SK-N-SH treated with all-trans-retinoic acid at 6 μM for 48 hours (cell line): ENCODE data around the gene RAMACL.

Source experiments
- ATAC-seq: fragments of 200-7000 bp; cut with Tn5 transposase; 3 replicates; pipeline ENCODE4 v1.9.1; 2020; ENCODE audit warnings: mild to moderate bottlenecking, moderate library complexity
- ARNTL ChIP-seq: fragments of 450-650 bp; formaldehyde crosslinking; IDR thresholded peaks from 2 replicates; pipeline ENCODE4 v1.5.0; 2020; ENCODE audit warnings: low read depth, mild to moderate bottlenecking, moderate library complexity, borderline replicate concordance
- BACH2 ChIP-seq: fragments of 250-450 bp; sonication (Bioruptor Pico); IDR thresholded peaks from 2 replicates; pipeline ENCODE4 v1.9.0; 2021; ENCODE audit warnings: mild to moderate bottlenecking, borderline replicate concordance
- CREB5 ChIP-seq: fragments of 250-450 bp; sonication (Bioruptor Pico); IDR thresholded peaks from 2 replicates; pipeline ENCODE4 v1.5.1; 2020; ENCODE audit warnings: low read depth, mild to moderate bottlenecking, moderate library complexity
- CSDC2 ChIP-seq: fragments of 250-450 bp; sonication (Bioruptor Pico); IDR thresholded peaks from 2 replicates; pipeline ENCODE4 v1.5.0; 2020; ENCODE audit warnings: mild to moderate bottlenecking, moderate library complexity
- ESRRG ChIP-seq: fragments of 250-450 bp; sonication (Bioruptor Pico); IDR thresholded peaks from 2 replicates; pipeline ENCODE4 v1.6.1; 2021; ENCODE audit warnings: mild to moderate bottlenecking
- GLIS3 ChIP-seq: fragments of 250-450 bp; sonication (Bioruptor Pico); IDR thresholded peaks from 2 replicates; pipeline ENCODE4 v1.5.0; 2020; ENCODE audit warnings: mild to moderate bottlenecking, moderate library complexity
- ISL1 ChIP-seq: fragments of 250-450 bp; sonication (Bioruptor Pico); IDR thresholded peaks from 2 replicates; pipeline ENCODE4 v2.1.2; 2022; ENCODE audit warnings: mild to moderate bottlenecking, moderate library complexity
- OSR1 ChIP-seq: fragments of 250-450 bp; sonication (Bioruptor Pico); IDR thresholded peaks from 2 replicates; pipeline ENCODE4 v1.8.0; 2022; ENCODE audit warnings: moderate library complexity, mild to moderate bottlenecking, inconsistent platforms
- RARB ChIP-seq: fragments of 250-450 bp; sonication (Bioruptor Pico); IDR thresholded peaks from 2 replicates; pipeline ENCODE4 v1.8.0; 2021; ENCODE audit warnings: mild to moderate bottlenecking, moderate library complexity
- SNAI2 ChIP-seq: fragments of 250-450 bp; sonication (Bioruptor Pico); IDR thresholded peaks from 2 replicates; pipeline ENCODE4 v1.5.0; 2020; ENCODE audit warnings: mild to moderate bottlenecking, moderate library complexity
- TCF4 ChIP-seq: fragments of 250-450 bp; sonication (Bioruptor Pico); IDR thresholded peaks from 2 replicates; pipeline ENCODE4 v1.8.0; 2021; ENCODE audit warnings: mild to moderate bottlenecking, moderate library complexity, borderline replicate concordance
- TOX ChIP-seq: fragments of 250-450 bp; sonication (Bioruptor Pico); IDR thresholded peaks from 2 replicates; pipeline ENCODE4 v1.8.0; 2021; ENCODE audit warnings: mild to moderate bottlenecking, moderate library complexity, borderline replicate concordance
- ZC3H10 ChIP-seq: fragments of 250-450 bp; sonication (Bioruptor Pico); IDR thresholded peaks from 2 replicates; pipeline ENCODE4 v1.5.1; 2021; ENCODE audit warnings: mild to moderate bottlenecking, moderate library complexity
- ZFP3 ChIP-seq: fragments of 250-450 bp; sonication (Bioruptor Pico); IDR thresholded peaks from 2 replicates; pipeline ENCODE4 v1.5.0; 2020; ENCODE audit warnings: mild to moderate bottlenecking, moderate library complexity
- ZFP30 ChIP-seq: fragments of 450-650 bp; formaldehyde crosslinking; IDR thresholded peaks from 2 replicates; pipeline ENCODE4 v1.5.0; 2022; ENCODE audit warnings: mild to moderate bottlenecking, moderate library complexity
- ZNF565 ChIP-seq: fragments of 450-650 bp; formaldehyde crosslinking; conservative IDR thresholded peaks from 2 replicates; pipeline ENCODE4 v1.5.0; 2020; ENCODE audit warnings: low read depth, mild to moderate bottlenecking, moderate library complexity
- ZNF70 ChIP-seq: fragments of 450-650 bp; formaldehyde crosslinking; IDR thresholded peaks from 2 replicates; pipeline ENCODE4 v1.5.0; 2020; ENCODE audit warnings: mild to moderate bottlenecking, moderate library complexity
- ZNF8 ChIP-seq: fragments of 450-650 bp; formaldehyde crosslinking; IDR thresholded peaks from 2 replicates; pipeline ENCODE4 v1.5.0; 2020; ENCODE audit warnings: mild to moderate bottlenecking, moderate library complexity
- TF ChIP-seq, protein P1 (sequence below): fragments of 250-450 bp; sonication (Bioruptor Pico); IDR thresholded peaks from 2 replicates; pipeline ENCODE4 v1.8.0; 2021; ENCODE audit warnings: low read depth, mild to moderate bottlenecking, moderate library complexity, borderline replicate concordance
- TF ChIP-seq, protein P2 (sequence below): fragments of 250-450 bp; sonication (Bioruptor Pico); IDR thresholded peaks from 2 replicates; pipeline ENCODE4 v1.8.0; 2020; ENCODE audit warnings: mild to moderate bottlenecking, moderate library complexity, borderline replicate concordance

The RAMACL gene

DNA sequence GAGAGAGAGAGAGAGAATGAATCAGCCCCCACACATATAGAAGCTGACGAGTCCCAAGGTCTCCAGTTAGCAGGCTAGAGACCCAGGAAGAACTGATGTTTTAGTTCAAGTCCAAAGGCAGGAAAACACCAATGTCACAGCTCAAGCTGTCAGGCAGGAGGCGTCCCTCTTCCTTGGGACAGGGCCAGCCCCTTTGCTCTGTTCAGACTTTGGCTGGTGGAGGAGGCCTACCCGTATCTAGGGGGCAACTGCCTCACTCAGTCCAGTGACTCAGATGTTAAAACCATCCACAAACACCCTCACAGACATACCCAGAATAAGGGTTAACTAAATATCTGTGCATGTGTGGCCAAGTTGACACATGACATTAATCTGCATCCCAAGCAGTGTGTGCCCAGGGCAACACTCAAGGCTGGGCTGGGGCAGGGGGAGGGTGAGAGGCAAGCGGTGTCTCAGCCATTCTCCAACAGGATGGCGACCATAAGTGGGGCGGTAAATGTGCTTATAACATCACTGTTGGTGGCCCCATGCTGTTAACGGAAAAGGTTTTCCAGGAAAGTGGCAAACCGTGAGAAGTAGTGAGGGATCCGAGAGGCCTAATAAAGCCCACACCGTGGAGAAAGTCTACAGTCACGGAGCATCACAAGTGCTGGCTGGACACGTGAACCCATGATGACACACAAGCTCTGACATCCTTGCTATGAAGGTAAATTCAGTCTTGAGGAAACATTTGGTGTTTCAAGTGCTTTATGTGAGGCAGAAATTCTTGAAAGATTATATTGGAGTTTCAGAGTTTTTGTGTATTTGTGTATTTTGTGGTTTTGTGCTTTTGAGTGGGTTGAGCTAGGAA is 28.1 kb downstream of the RAMACL start:
- no peak for ATAC-seq
- no peak for TF ChIP-seq RARB (CRISPR knock-in tag)
- no peak for TF ChIP-seq GLIS3 (CRISPR knock-in tag)
- TF ChIP-seq OSR1 (CRISPR knock-in tag) = no peak
- TF ChIP-seq BACH2 (CRISPR knock-in tag) = no peak
- no peak for TF ChIP-seq ISL1 (CRISPR knock-in tag)
- no peak for TF ChIP-seq CREB5 (CRISPR knock-in tag)
- TF ChIP-seq TCF4 (CRISPR knock-in tag) = no peak
- TF ChIP-seq ZNF565 (CRISPR knock-in tag) = no peak
- TF ChIP-seq, protein P1, sequence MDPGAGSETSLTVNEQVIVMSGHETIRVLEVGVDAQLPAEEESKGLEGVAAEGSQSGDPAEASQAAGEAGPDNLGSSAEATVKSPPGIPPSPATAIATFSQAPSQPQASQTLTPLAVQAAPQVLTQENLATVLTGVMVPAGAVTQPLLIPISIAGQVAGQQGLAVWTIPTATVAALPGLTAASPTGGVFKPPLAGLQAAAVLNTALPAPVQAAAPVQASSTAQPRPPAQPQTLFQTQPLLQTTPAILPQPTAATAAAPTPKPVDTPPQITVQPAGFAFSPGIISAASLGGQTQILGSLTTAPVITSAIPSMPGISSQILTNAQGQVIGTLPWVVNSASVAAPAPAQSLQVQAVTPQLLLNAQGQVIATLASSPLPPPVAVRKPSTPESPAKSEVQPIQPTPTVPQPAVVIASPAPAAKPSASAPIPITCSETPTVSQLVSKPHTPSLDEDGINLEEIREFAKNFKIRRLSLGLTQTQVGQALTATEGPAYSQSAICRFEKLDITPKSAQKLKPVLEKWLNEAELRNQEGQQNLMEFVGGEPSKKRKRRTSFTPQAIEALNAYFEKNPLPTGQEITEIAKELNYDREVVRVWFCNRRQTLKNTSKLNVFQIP (CRISPR knock-in tag) = no peak
- TF ChIP-seq ESRRG = no peak
- TF ChIP-seq ZFP3 (CRISPR knock-in tag) = no peak
- no peak for TF ChIP-seq TOX (CRISPR knock-in tag)

- peak; percentile 91 for ATAC-seq
- TF ChIP-seq ZNF70 (CRISPR knock-in tag) = no peak
- TF ChIP-seq OSR1 (CRISPR knock-in tag) = no peak
- no peak for TF ChIP-seq BACH2 (CRISPR knock-in tag)
- no peak for TF ChIP-seq TOX (CRISPR knock-in tag)
- TF ChIP-seq TCF4 (CRISPR knock-in tag) = no peak
- no peak for TF ChIP-seq SNAI2 (CRISPR knock-in tag)
- TF ChIP-seq ZC3H10 (CRISPR knock-in tag) = no peak
These were observed 29.6 kb downstream of the RAMACL start for GRCh38 chr6:166556863-166557322.

GRCh38 chr6:166556336-166556735 is 30.1 kb downstream of the RAMACL start:
- no peak for ATAC-seq
- TF ChIP-seq ZNF70 (CRISPR knock-in tag) (no peak), ARNTL (CRISPR knock-in tag) (no peak), ISL1 (CRISPR knock-in tag) (no peak), TOX (CRISPR knock-in tag) (no peak), SNAI2 (CRISPR knock-in tag) (no peak), RARB (CRISPR knock-in tag) (no peak), OSR1 (CRISPR knock-in tag) (no peak), CSDC2 (CRISPR knock-in tag) (no peak), ZNF8 (CRISPR knock-in tag) (no peak), TCF4 (CRISPR knock-in tag) (no peak), BACH2 (CRISPR knock-in tag) (no peak)
- TF ChIP-seq, protein P2, sequence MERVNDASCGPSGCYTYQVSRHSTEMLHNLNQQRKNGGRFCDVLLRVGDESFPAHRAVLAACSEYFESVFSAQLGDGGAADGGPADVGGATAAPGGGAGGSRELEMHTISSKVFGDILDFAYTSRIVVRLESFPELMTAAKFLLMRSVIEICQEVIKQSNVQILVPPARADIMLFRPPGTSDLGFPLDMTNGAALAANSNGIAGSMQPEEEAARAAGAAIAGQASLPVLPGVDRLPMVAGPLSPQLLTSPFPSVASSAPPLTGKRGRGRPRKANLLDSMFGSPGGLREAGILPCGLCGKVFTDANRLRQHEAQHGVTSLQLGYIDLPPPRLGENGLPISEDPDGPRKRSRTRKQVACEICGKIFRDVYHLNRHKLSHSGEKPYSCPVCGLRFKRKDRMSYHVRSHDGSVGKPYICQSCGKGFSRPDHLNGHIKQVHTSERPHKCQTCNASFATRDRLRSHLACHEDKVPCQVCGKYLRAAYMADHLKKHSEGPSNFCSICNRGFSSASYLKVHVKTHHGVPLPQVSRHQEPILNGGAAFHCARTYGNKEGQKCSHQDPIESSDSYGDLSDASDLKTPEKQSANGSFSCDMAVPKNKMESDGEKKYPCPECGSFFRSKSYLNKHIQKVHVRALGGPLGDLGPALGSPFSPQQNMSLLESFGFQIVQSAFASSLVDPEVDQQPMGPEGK (CRISPR knock-in tag) = no peak

- no peak for ATAC-seq
- TF ChIP-seq, protein P1 (CRISPR knock-in tag) = no peak
- TF ChIP-seq ZFP30 (CRISPR knock-in tag) (no peak), CREB5 (CRISPR knock-in tag) (no peak), ZFP3 (CRISPR knock-in tag) (no peak), ESRRG (no peak), GLIS3 (CRISPR knock-in tag) (no peak), ZNF565 (CRISPR knock-in tag) (no peak)
These were observed 31.4 kb downstream of the RAMACL start for GRCh38 chr6:166555086-166555485.
